ENCODE measurements around the gene RASL12.
"Not testable (repeated sequence)": the region's sequence is repeated elsewhere in the genome, so short reads cannot be mapped to it uniquely, and the experiment has no call there.

RASL12 gene

DNA sequence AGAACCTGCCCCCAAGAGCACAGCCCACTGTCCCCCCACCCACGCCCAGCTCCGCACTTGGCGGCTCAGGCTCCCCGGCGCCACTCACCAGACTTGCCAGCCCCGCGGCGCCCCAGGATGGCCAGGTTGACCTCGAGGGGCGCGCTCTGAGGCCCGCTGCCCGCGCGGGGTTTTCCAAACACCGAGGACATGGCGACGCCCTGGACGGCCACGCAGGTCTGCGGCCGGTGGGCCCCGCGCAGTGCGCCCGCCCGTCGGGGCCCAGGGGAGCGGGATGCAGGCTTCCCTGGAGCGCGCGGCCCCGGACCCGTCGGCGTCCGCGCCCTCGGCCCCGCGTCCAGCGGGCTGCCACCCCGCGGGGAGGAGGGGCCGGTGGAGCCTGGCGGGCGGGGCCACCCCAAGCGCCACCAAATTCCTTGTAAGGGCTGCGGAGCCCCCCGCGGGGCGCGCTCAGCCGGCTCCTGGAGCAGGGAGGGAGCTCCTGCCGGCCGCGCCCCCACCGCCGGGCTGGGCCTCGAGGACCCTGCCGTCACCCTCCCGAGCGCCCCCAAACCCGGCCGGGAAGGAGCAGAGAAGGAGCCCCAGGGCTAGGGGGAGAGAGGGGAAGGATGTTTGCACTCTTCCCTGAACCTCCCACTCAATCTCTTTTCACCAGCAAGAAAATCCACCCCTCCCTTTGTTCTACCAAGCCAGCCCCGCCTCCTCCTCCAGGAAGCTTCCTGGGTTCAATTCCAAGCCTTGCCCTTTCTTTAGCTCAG lies at the start of gene RASL12:
TSS of gene RASL12 (minus strand) at position 347 of the 758 bp plus-strand sequence. CDS start at position 191, 156 bp downstream.
- DNase-seq = no peak

DNA sequence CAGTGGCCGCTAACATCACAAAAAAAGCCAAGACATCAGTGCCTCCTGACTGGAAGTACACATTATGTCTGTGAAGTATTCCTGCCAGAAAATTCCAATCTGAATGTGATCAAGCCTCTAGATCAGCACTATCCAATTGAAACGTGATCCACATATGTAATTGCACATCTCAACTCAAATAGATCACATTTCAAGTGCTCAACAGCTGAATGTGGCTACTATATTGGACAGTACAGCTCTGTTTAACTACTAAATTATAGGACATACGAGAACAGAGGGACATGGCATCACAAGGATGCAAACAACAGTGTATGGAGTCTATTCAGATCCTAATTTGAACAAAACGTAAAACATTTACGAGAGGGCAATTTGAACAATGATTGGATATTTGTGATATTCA lies 47.8 kb upstream of the RASL12 start:
- no peak for DNase-seq

GRCh38 chr15:65115086-65115485 lies 47.3 kb upstream of the RASL12 start, which contains the start of gene UBAP1L:
TSS of gene UBAP1L (minus strand) at chr15:65115200. CDS start at chr15:65106215, 8,985 bp downstream.
- no peak for DNase-seq

DNA sequence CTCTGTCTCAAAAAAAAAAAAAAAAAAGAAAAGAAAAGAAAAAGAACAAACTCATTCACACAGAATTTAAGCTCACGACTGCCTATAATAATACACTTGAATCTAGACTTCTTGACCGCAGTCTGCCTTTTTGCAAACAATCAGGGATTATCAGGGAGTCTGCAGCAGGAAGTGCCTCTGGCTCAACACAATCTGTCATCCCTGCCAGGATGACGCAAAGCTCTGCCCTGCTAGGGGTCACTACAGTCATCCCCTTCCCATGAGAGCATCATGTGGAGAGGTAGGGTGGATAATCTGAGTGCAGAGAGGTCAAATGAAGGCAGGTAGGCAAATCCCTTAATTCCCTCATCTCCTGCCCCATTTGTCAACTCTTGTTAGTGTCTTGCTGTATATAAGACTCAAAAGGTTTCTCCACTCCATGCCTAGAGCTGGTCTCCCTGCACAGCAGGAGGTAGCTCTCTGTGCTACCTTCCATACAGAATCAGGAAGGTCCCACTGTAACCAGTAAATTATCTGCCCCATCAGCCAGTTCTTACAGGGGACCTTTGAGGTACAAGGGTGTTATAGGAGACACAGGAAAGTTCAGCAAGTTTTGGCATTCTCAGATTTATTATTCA lies 43.0 kb upstream of the RASL12 start:
- DNase-seq = no peak

DNA sequence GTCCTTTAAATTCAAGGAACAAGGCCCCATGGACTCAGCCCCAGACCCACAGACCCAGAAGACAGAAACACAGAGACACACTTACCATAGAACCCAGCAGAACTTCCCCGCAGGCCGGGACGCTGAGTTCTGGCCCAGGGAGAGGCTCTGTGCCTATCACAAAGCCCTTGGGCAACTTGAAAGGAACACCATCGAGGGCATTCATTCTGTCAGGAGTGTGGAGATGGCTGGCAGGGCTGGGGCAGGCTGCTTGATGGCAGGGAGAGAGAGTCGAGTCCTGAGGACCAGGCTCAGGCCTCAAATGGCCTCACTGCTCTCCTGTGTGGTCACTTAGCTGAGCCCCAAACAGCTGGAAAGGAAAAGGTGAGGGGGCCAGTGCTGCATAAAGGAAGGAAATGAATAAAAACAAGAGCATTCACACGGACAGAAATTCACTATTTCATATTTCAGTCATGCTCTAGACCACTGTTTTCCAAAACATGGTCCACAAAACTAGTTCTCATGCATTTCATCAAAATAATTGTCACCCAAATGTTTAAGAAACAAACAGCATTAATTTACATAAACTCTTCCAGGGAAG lies 38.3 kb upstream of the RASL12 start:
- no peak for DNase-seq

DNA sequence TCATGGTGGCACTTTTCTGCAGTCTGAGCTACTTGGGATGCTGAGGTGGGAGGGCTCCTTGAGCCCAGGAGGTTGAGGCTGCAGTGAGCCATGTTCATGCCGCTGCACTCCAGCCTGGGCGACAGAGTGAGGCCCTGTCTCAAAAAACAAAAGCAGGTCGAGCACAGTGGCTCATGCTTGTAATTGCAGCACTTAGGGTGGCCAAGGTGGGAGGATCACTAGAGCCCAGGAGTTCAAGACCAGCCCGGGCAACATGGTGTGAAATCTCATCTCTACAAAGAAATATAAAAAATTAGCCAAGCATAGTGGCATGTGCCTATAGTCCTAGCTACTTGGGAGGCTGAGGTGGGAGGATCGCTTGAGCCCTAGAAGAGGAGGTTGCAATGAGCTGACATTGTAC lies 37.2 kb upstream of the RASL12 start:
- DNase-seq = no peak

GRCh38 chr15:65102912-65103311 lies 35.1 kb upstream of the RASL12 start:
- DNase-seq = no peak

DNA sequence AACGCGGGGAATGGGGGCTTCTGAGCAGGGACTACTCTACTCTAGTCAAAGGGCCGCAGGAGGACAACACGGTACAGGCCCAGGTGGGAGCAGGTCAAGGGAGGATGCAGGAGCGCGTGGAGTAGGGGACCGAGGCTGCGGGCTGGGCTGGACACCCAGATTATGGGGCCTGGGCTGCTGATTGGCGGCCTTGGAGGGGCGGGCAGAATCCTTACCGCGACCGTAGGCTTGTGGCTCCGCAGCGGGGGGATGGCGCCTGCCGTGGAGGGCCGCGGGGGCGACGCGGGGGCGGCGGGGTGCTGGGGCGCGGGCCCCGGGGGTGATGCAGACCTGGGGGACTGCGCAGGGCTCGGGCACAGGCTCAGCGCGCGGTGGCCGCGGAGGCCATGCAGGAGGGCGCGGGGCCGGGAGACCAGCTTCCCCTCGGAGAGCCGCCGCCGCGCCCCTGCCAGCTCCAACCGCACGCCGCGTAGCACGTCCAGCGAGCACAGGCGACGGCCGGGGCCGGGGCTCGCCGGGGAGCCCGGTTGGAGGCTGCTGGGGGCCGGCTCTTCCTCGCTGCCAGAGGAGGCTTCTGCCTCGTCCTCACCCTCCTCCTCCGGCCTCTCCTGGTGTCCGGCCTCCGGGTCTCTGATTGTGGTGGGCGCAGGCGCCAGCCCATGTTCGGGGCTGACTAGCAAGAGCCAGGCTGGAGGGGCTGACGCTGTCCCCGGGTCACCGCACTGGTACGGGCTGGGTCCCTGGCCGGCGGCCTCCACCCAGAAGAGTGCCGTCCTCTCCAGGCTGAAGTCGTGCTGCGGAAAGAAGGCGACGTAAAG lies 34.3 kb upstream of the RASL12 start:
- no peak for DNase-seq

GRCh38 chr15:65101411-65101890 lies 33.7 kb upstream of the RASL12 start:
- no peak for DNase-seq

DNA sequence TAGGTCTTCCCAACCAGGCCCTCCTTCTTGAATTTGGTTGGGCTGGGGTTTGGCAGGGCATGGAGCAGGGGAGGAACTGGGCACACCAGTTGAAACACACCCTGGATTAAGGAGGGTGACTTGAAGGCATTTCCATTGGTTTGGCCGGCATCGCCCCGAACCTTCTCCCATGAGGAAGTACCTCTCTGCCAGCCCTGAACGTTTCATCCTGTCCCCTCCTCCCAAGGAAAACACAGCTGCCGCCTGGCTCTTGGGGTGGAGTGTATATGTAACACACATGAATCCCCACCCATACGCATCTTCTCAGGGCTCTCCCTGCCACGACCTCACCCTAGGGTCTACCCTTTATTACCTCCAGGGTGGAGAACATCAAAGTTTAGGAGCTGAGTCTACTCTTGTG lies 32.7 kb upstream of the RASL12 start:
- DNase-seq = no peak

- not testable (repeated sequence) for DNase-seq
These were observed 32.0 kb upstream of the RASL12 start for GRCh38 chr15:65099801-65100200.

- DNase-seq = no peak
These were observed 31.5 kb upstream of the RASL12 start for GRCh38 chr15:65099336-65099735.

DNA sequence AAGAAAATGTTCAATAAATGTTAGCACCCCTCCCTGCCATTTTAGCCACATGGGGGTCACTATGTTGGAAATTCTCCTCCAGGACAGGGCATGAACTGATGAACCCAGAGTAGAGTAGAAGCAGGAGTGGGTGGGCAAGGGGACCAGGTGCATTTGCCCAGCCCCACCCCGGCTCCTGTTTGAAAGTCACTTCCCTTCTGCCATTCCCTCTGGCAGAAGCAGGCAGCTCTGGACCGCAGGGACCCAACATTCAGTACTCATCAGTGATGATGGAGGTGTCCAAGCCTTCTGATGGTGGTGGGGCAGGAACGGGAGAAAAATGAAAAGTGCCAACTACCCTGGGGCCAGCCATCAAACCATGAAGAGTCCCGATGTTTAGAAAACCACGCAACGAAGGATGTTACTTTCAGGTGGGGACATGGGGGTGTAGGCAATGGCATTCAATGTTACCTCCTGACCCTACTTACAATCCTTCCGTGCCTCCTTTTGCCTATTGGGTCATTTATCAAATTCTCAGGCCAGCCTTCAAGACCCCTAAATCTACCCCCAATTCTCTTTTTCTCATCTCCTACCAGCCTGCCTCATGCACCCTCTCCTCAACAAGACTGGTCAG lies 30.0 kb upstream of the RASL12 start:
- no peak for DNase-seq

DNA sequence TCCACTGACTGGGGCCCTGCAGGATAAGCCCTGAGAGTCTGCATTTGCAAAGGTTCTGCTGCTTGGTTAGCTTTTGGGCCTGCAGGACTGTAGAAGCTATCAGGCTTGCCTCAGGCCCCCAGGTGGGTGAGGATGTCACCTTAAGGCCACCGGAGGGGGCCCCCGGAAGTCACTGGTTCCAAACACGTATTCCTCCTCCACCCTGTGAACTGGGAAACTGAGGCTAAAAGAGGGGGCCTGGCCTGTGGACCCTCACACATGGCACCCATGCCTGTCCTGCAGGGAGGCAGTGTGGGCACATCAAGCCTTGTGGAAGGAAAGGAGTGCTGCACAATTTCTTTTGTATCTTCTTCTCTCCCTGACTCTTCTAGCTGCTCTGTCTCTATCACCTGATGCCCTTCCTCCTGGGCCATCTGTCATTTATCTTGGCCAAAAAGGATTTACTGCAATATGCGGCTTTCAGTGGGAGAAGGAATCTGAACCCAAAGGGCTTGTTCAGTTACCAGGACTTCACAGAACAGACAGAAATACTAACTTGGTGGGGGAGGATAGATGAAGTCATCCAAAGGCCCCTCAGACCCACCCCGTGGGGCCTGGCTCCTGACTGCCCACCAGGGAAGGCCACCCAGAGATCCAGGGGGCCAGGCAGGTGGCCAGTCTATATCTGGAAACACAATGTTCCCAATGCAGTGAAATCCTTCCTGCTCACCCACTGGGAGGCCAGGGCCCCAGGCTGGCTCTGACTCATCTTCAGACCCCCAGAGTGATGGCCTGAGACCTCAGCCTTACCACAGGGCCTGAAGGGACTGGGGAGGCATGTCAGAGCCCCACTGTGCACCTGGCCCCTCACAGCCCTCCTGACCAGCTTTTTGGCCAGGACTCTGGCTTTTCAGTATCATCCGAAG lies 28.9 kb upstream of the RASL12 start:
- no peak for DNase-seq

DNA sequence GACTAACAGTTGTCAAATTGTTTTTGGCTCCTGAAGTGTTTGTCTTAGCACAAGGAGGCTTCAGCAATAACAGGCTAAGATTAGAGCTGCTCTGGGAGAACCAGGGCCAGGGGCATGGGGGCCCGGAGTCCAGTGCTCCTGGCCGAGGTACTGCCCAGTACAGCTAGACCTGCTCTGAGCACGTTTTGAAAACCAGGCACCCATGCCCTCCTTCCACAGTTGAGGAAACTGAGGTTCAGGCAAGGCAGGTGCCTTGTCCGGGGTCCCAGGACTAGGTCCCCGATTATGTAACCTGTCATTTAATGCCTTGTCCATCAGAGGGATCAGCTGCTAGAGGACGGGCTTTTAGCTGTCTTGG lies 27.9 kb upstream of the RASL12 start:
- no peak for DNase-seq

DNA sequence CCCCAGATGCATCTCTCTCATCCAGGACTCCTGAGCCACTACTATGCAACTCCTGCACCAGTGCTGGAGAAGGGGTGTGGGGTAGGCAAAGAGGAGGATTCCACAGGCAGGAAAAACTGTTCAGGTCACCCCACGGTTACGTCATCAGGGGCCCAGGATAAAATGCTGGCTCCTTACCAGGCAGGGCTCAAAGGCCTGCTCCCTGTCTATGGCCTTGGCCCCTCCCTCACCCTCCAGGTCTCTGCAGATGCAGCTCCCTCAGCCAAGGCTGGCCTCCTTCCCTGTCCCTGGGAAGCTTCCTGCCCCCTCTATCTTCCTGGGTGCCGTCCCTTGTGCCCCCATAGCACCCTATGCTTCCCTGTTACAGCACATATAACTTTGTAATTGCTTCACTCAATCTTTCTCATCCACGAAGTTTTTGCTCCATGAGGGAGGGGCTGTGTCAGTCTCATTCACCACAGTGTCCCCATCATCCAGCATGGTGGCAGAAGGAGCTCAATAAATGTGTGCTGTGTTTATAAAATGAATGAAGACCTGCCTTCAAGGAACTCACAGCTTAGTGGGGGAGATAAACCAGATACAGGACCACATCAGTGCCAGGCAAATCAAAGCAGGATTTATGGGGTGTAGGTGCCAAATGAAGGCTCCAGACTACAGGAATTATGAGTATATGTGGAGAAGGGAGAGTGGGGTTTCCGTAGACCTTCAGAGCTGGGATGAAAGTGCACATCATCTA lies 27.4 kb upstream of the RASL12 start:
- no peak for DNase-seq

- no peak for DNase-seq
These were observed 26.7 kb upstream of the RASL12 start for GRCh38 chr15:65094294-65094995.

- DNase-seq = not testable (repeated sequence)
These were observed 26.0 kb upstream of the RASL12 start for GRCh38 chr15:65093793-65094170.

DNA sequence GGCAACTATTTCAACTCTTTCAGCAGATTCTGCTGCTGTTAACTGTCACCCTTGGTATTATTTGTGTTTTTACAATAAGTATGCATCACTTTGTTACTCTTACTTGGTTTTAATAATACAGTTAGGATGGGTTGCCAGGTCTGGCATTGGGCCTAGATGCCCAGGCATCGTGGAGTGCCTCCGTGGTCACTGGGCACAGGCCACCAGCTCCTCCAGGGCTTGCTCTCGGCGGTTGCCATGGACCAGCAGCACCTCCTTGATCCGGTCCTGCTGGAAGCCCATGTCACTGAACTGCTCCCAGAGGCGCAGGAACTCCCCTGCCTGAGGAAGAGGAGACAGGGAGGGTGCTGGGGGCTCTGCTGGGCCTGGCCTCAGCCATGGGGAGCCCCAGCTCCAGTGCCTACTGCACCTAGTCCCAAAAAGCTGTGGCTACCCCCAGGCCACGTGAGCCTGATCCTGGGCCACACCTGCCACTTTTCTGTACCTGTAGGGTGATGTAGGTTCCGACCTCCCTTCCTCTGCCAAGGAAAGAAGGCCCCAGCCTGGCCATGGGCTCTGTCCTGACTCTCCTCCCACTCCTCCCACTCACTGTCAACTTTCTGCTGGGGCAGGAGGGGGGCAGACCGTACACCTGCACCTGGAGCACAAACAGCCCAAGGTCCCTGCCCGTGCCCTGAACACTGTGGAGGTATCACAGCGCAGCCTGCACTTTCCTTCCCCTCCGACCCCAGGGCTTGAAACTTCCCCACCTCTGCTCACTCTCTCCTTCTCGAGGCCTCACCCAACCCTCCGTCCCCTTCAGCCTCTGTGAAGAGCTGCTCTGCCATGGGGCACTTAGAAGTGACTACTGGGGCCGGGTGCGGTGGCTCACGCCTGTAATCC lies 25.4 kb upstream of the RASL12 start:
- no peak for DNase-seq

Data from SW 1271 (cell line).